Neuron (in vitro differentiated cells): ENCODE data around the gene ZNF496.
A peak's percentile ranks its signal among the peaks of the same experiment; 100 is the strongest.

ENCODE experiments used
- H2AFZ ChIP-seq: one replicate; pipeline ENCODE4 v1.6.1; 2013; ENCODE audit warnings: low read depth, mild to moderate bottlenecking, inconsistent platforms, low read length, moderate library complexity
- H3K27me3 ChIP-seq: one replicate; pipeline ENCODE4 v1.6.1; 2013; ENCODE audit warnings: low read length; ENCODE audit not compliant: insufficient read depth
- H3K36me3 ChIP-seq: one replicate; pipeline ENCODE4 v1.6.1; 2013; ENCODE audit warnings: low read length; ENCODE audit not compliant: insufficient read depth
- H3K4me1 ChIP-seq: one replicate; pipeline ENCODE4 v1.6.1; 2013; ENCODE audit warnings: low read length; ENCODE audit not compliant: insufficient read depth
- H3K4me3 ChIP-seq: 2 replicates; pipeline ENCODE4 v1.5.1; 2013; ENCODE audit warnings: mild to moderate bottlenecking, low read length, moderate library complexity
- H3K9me3 ChIP-seq: one replicate; pipeline ENCODE4 v1.6.1; 2013; ENCODE audit warnings: low read length

ZNF496 gene

GRCh38 chr1:247331172-247331524 lies 519 bp downstream of the ZNF496 start:
- Histone ChIP-seq H3K4me1 (peaks cover 19% of the 10 kb centered on the region), H3K36me3 (peaks cover 40% of the 10 kb centered on the region), H3K4me3 (peak overlapping the region; percentile 90), H2AFZ (peak overlapping the region; percentile 83), H3K27me3 (no peaks in the 10 kb centered on the region), H3K9me3 (no peaks in the 10 kb centered on the region)

- Histone ChIP-seq H3K36me3 (peaks cover 42% of the 10 kb centered on the region), H3K4me1 (peaks cover 19% of the 10 kb centered on the region), H2AFZ (peak overlapping the region; percentile 83), H3K9me3 (no peaks in the 10 kb centered on the region), H3K4me3 (peak overlapping the region; percentile 90), H3K27me3 (no peaks in the 10 kb centered on the region)
These were observed 1.0 kb downstream of the ZNF496 start for GRCh38 chr1:247330548-247331171.

- Histone ChIP-seq H2AFZ (no peak overlapping the region), H3K27me3 (no peaks in the 10 kb centered on the region), H3K36me3 (peaks cover 46% of the 10 kb centered on the region), H3K4me3 (no peak overlapping the region), H3K9me3 (no peaks in the 10 kb centered on the region), H3K4me1 (peaks cover 30% of the 10 kb centered on the region)
These were observed 2.5 kb downstream of the ZNF496 start for GRCh38 chr1:247329097-247329617.

GRCh38 chr1:247328311-247328710 lies 3.4 kb downstream of the ZNF496 start:
- no peaks in the 10 kb centered on the region for H3K27me3 ChIP-seq
- H3K36me3 ChIP-seq, result peaks cover 54% of the 10 kb centered on the region
- H3K9me3 ChIP-seq, result no peaks in the 10 kb centered on the region
- H2AFZ ChIP-seq, result no peak overlapping the region
- H3K4me1 ChIP-seq, result peaks cover 27% of the 10 kb centered on the region
- H3K4me3 ChIP-seq, result no peak overlapping the region

DNA sequence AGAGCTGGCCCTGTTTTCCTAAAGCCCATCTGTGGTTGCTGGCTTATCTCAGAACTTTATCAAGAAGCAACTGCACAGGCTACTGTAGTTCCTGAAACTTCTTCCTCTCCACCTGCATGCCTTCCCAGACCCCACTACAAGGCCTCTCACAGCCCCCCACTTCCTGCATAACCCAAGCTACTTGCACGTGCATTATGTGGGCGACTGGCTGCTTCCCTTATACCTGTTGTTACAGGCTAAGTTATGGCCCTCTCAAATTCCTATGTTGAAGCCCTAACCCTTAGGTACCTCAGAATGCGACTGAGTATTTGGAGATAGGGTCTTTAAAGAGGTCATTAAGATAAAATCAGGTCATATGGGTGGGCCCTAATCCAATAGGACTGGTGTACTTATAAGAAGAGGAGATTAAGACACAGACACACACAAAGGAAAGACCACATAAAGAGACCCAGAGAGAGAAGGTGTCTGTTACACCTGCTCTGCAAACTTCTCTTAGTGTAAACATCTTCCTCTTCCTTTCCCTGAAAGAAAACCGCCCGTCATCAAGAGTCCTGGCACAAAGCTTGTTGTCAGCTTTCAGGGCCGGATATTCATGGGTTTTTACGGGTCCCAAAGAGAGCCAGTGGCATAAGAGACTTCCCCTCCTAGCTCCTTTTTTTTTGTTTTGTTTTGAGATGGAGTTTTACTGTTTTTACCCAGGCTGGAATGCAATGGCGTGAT lies 5.1 kb downstream of the ZNF496 start:
- H3K9me3 ChIP-seq, result no peaks in the 10 kb centered on the region
- no peaks in the 10 kb centered on the region for H3K27me3 ChIP-seq
- peaks cover 67% of the 10 kb centered on the region for H3K36me3 ChIP-seq
- H3K4me1 ChIP-seq, result peaks cover 19% of the 10 kb centered on the region
- no peak overlapping the region for H3K4me3 ChIP-seq
- H2AFZ ChIP-seq, result no peak overlapping the region

DNA sequence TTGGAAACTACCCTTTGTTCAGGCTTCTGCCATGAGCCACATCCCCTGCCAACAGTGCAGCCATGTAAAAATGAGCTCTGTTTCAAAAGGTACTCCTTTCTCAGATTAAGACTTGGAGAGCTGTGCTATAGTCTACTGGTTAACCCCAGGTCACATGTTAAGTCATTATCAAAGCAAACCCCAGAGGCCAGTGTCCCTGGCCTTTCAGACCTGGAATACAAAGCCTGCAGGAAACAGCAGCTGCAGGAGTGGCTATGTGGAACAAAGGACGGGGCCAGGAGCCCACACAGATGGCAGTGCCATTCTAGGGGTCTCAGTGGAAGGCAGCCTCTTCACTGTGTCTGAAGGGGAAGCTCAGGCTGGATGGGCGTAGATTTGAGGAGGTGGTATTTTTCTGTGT lies 6.7 kb downstream of the ZNF496 start:
- Histone ChIP-seq H3K36me3 (peaks cover 81% of the 10 kb centered on the region), H3K9me3 (no peaks in the 10 kb centered on the region), H3K4me1 (peaks cover 11% of the 10 kb centered on the region), H3K4me3 (no peak overlapping the region), H3K27me3 (no peaks in the 10 kb centered on the region), H2AFZ (no peak overlapping the region)

GRCh38 chr1:247324204-247324787 lies 7.4 kb downstream of the ZNF496 start:
- Histone ChIP-seq H3K36me3 (peaks cover 78% of the 10 kb centered on the region), H3K4me1 (peaks cover 11% of the 10 kb centered on the region), H3K4me3 (no peak overlapping the region), H3K27me3 (no peaks in the 10 kb centered on the region), H2AFZ (no peak overlapping the region), H3K9me3 (no peaks in the 10 kb centered on the region)

DNA sequence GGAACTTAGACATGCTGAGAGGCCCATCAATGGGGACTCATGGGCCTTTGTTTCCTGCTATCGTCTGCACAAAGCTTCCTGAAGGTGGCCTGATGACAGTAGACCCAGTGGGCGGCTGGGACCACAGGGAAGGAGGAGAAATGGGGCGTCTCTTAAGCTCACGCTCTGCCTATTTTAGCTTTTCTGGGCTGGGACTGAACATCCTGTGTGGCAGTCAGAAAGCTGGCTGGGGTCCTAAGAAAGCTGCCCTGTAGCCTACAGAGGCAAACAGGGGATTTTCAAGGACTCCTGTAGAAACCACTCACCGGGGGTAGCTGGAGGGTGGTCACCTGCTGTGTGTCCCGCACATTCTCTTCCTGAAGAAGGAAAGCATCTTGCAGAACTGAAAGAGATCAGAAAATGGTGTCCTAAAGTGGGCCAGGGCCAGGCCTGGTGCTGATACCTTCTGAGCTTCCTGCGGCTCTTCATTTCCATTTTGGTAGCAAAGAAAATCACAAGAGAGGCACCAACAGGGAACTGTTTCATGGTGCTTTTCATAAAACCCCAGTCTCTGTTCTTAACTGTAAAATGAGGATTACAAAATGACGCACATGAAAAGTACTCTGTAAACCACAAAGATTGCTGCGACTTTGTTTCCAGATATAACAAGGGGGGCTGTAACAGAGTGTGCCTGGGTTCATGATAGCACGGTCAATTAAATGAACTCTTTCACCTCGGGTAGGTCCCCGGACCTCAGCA lies 8.6 kb downstream of the ZNF496 start:
- Histone ChIP-seq H3K9me3 (no peaks in the 10 kb centered on the region), H2AFZ (no peak overlapping the region), H3K36me3 (peaks cover 76% of the 10 kb centered on the region), H3K27me3 (no peaks in the 10 kb centered on the region), H3K4me1 (peaks cover 11% of the 10 kb centered on the region), H3K4me3 (no peak overlapping the region)

- Histone ChIP-seq H3K4me1 (peaks cover 11% of the 10 kb centered on the region), H2AFZ (no peak overlapping the region), H3K4me3 (no peak overlapping the region), H3K27me3 (no peaks in the 10 kb centered on the region), H3K9me3 (no peaks in the 10 kb centered on the region), H3K36me3 (peaks cover 74% of the 10 kb centered on the region)
These were observed 9.2 kb downstream of the ZNF496 start for GRCh38 chr1:247322442-247322841.

- H3K4me1 ChIP-seq, result no peaks in the 10 kb centered on the region
- H2AFZ ChIP-seq, result no peak overlapping the region
- peaks cover 89% of the 10 kb centered on the region for H3K36me3 ChIP-seq
- H3K27me3 ChIP-seq, result no peaks in the 10 kb centered on the region
- no peak overlapping the region for H3K4me3 ChIP-seq
- no peaks in the 10 kb centered on the region for H3K9me3 ChIP-seq
These were observed 14.0 kb downstream of the ZNF496 start for GRCh38 chr1:247317702-247318101.

DNA sequence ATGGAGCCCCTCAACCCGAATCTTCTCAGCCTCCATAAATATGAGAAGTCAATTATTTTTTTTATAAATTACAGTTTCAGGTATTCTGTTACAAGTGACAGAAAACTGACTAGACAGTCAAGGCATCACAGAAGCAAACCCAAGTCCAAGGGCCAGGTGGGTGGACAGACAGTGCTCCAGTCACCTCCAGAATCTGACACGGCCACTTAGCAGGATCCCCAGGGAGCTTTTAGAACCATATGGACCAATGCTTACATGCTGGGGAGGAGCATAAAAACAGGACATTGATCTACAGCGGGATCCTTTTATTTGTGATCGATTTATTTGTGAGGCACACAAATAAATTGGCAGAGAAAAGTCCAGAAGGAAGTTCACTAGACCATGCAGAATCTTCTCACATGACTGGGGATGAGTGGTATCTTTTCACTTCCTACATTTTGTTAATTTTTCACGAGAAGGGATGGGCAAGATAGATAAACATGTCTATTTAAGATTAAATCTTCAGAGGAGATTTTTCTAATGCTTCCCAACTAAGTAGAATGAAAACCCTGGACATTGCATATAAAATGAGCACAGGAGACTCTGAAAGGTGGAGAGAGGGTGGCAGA lies 15.0 kb downstream of the ZNF496 start:
- peaks cover 80% of the 10 kb centered on the region for H3K36me3 ChIP-seq

GRCh38 chr1:247304031-247304430 lies 27.6 kb downstream of the ZNF496 start:
- H3K9me3 ChIP-seq, result no peaks in the 10 kb centered on the region
- H2AFZ ChIP-seq, result no peak overlapping the region
- H3K36me3 ChIP-seq, result peaks cover 95% of the 10 kb centered on the region
- no peaks in the 10 kb centered on the region for H3K27me3 ChIP-seq
- H3K4me3 ChIP-seq, result no peak overlapping the region
- no peaks in the 10 kb centered on the region for H3K4me1 ChIP-seq

More for the DNA sequence above, 15.0 kb downstream of the ZNF496 start:
- no peak overlapping the region for H3K4me3 ChIP-seq
- H2AFZ ChIP-seq, result no peak overlapping the region
- no peaks in the 10 kb centered on the region for H3K9me3 ChIP-seq
- H3K27me3 ChIP-seq, result no peaks in the 10 kb centered on the region
- no peaks in the 10 kb centered on the region for H3K4me1 ChIP-seq
